Epidermal melanocyte (primary cell): ENCODE results near the gene CCSER2.
"Not testable (repeated sequence)": the region's sequence is repeated elsewhere in the genome, so short reads cannot be mapped to it uniquely, and the experiment has no call there.

ENCODE experiments used
- DNase-seq: peaks from one replicate; pipeline ENCODE4 v3.0.0; 2011; ENCODE audit warnings: low spot score; ENCODE audit not compliant: insufficient read length

The CCSER2 gene

GRCh38 chr10:84343831-84344230, 15.4 kb downstream of the CCSER2 start:
- no peak for DNase-seq

DNA sequence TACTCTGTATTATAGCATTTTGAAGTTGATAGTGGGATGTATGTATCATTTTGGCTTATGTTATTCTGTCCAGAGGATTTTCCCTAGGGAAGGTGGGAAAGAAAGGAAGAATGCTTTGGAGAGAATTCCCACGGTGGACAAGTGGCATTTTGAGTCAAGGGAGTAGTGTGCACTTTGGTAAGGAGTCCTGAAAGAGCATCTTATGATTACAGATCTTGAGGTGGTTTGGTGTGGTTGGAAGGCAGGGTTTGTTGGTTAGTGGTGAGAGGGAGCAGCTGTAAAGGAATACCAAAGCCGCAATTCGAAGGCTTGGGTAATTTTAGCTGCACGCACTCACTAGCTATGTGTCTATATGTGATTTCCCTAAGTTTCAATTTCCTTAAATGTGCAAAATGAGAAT, 16.1 kb downstream of the CCSER2 start:
- DNase-seq, result no peak

DNA sequence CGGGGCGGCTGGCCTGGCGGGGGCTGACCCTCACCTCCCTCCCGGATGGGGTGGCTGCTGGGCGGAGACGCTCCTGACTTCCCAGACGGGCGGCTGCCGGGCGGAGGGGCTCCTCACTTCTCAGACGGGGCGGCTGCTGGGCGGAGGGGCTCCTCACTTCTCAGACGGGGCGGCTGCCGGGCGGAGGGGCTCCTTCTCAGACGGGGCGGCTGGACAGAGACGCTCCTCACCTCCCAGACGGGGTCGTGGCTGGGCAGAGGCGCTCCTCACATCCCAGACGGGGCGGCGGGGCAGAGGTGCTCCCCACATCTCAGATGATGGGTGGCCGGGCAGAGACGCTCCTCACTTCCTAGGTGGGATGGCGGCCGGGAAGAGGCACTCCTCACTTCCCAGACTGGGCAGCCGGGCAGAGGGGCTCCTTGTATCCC, 19.2 kb downstream of the CCSER2 start:
- not testable (repeated sequence) for DNase-seq

DNA sequence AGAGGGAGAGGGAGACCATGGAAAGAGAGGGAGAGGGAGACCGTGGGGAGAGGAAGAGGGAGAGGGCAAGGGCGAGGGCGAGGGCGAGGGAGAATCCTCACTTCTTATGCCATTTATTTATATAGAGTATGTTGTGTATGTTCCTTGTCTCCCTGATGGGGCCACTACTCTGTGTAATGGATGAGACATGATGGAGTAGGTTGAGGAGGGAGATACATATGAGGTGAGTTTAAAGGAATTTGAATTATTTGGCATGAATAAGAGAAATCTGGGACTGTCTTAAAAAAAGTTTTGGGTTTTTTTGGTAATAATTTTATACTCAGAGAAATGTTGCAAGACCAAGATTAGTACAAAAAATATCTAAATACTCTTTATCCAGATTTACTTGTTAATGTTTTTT, 20.1 kb downstream of the CCSER2 start:
- no peak for DNase-seq

DNA sequence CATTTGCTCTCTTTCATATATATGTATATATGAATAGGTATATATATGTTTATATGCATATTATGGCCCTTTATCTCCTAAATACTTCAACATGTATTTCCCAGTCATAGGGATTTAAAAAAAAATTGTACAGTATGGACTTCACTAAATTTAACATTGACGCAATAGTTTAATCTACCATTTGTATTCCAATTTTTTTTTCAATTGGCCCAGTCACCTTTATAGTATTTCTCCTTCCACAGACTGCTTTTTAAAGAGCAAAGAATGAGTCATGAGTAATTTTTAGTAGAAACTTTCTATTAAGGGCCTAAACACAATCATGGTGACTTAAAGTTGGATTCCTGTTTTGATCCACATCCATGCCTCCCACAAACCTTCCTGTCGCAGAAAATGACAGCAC, 20.5 kb downstream of the CCSER2 start:
- no peak for DNase-seq

GRCh38 chr10:84352251-84352842, 24.0 kb downstream of the CCSER2 start:
- peak; percentile 40 for DNase-seq

DNA sequence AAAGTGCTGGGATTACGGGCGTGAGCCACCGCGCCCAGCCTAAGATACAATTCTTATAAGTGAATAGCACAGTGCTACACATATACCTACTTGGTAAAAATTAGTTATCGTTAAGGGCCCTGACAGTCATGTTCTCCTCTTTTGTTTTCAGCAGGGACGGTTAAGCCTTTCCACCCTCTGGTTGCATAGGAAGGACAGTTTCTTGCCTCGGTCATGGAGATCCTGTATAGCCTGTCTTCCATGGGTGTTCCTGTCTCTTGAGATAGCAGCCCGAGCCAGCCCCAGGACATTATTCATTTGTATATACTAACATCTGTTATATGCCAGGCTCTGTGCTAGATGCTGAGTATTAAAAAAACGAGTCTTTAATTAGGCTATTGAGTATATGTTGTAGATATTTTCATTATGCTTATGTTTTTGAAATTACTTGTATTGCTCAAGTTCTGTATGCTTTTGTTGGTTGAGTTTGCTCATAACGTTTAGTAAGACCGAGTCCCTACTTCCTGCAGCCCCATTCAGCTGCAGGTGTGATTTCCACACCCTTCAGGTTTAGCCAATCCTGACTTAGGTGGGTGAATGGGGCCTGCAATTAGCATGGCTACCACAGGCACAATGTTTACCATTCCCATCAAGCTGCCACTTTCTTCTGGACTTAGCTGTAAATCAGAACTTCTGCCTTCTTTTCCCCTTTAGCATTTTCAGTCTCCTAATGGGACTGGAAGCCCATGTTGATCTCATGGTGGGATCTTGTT, 24.8 kb downstream of the CCSER2 start:
- no peak for DNase-seq

GRCh38 chr10:84354623-84355022, 26.2 kb downstream of the CCSER2 start:
- DNase-seq, result no peak

DNA sequence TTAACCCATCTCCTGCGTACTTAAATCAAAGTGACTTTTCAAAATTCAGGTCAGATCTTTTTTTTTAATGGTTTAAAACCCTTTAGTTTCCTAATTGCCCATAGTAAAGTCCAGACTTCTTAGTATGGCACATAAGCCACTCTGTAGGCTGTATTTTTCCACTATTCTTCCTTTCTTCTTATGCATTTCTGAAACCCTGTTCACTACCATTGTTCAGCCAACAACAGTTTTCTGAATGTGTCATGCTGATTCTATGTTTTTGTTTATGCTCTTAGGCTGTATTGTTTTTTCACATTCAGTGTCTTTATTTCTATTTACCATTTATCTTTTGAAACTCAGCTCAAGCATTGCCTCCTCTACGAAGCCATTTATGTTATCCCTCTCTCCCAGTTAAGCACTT, 26.7 kb downstream of the CCSER2 start:
- no peak for DNase-seq

GRCh38 chr10:84356928-84357327, 28.5 kb downstream of the CCSER2 start:
- DNase-seq, result no peak

DNA sequence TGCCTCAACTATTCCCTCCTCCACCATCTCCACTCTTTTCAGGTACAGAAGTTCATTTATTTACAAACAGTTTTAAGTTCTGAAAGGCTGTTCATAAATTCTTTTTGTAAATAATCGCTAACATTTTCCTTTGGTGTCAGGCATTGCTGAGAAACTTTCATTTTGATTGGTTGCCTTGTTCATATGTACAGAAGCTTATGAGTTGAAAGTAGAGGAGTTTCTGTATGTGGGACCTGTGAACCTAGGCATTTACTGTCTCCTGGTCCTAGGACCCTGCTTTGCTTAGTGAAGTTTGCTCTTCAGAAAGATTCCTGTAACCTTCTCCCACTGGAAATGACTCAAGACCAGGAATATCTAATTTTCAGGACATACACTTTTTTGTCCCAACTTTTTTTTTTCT, 30.4 kb downstream of the CCSER2 start:
- no peak for DNase-seq

- no peak for DNase-seq
These were observed 32.4 kb downstream of the CCSER2 start for GRCh38 chr10:84360637-84361365.

GRCh38 chr10:84365335-84365881, 37.0 kb downstream of the CCSER2 start:
- no peak for DNase-seq

DNA sequence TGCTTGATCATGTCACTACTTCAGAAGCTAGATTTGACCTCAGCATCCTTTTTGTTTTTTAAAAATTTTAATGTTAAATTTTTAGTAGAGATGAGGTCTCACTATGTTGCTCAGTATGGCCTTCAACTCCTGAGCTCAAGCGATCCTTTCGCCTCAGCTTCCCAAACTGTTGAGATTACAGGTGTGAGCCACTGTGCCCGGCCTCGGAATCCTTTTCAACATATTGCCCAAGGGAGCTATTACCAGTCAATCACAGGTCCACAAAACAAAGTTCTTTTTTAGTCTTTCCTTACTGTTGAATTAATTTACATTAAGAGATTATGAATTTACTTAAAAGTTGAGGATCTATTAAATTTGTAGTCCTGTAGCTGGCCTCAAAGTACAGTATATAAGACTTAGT, 37.7 kb downstream of the CCSER2 start:
- no peak for DNase-seq

DNA sequence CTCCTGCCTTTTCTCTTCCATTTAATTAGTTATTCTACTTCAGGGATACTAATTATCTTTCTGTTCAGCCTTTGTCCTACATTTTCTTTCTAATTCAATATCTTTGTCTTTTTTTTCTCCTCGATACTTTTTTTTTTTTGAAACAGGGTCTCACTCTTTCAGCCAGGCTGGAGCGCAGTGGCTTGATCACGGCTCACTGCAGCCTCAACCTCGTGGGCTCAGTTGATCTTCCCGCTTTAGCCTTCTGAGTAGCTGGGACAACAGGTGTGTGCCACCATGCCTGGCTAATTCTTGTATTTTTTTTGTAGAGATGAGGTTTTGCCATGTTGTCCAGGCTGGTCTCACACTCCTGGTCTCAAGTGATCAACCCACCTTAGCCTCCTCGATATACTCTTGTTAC, 38.9 kb downstream of the CCSER2 start:
- DNase-seq, result no peak

- no peak for DNase-seq
These were observed 40.4 kb downstream of the CCSER2 start for GRCh38 chr10:84368828-84369227.

DNA sequence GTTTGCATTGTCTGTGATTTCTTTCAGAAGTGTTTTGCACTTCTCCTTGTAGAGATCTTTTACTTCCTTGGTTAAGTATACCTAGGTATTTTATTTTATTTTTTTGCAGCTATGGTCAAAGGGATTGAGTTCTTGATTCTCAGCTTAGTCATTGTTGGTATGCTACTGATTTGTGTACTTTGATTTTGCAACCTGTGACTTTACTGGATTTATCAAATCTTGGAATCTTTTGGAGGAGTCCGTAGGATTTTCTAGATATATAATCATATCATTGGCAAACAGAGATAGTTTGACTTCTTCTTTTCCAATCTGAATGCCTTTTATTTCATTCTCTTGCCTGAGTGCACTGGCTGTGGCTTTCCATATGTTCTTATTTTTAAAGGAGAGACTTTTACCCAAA, 41.9 kb downstream of the CCSER2 start:
- no peak for DNase-seq

DNA sequence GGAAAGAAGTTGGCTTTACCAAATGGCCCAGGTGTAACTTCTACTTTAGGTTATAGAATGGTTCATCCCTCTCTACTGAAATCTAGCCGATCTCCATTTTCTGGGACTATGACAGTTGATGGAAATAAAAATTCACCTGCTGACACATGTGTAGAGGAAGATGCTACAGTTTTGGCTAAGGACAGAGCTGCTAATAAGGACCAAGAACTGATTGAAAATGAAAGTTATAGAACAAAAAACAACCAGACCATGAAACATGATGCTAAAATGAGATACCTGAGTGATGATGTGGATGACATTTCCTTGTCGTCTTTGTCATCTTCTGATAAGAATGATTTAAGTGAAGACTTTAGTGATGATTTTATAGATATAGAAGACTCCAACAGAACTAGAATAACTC, 43.6 kb downstream of the CCSER2 start:
- no peak for DNase-seq

DNA sequence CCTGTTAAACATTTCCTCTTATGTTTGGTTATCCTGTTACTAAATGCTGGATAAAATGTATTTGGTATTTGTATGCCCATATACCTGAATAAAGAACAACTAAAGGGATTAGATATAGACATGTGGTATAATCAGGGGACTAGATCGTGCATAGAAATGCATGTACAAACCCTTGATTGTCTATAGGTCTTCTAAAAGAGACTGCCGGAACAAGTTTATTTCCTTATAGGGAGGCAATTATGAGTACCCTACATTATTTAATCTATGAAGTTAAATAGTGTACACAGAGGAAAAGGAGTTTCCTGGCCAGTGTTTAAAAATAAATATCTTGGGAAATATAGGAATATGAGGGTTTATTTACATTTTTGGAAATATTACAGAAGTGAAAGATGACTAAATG, 44.6 kb downstream of the CCSER2 start:
- DNase-seq, result no peak

DNA sequence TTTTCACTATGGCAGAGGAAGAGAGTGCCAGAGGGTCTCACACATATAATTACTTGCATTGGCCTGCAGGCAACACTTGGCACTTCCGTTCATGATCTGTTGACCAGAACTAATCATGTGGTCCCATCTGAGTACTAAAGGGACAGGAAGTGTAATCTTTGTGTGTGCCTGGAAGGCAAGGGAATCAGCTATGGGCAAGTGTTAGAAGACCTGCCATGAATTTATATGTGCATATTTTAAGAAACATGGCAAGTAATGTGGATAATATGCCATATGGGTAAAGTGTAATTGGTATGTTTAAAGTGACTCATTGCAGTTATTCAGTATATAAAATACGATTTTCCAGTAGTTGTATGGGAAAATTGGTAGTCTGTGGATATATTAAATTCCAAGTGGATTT, 46.1 kb downstream of the CCSER2 start:
- DNase-seq, result no peak

- no peak for DNase-seq
These were observed 46.6 kb downstream of the CCSER2 start for GRCh38 chr10:84375011-84375410.

- DNase-seq, result no peak
These were observed 47.5 kb downstream of the CCSER2 start for GRCh38 chr10:84375881-84376280.
